DLD1 (cell line): ENCODE measurements around the gene CCDC154.
"Not testable (repeated sequence)": the region's sequence is repeated elsewhere in the genome, so short reads cannot be mapped to it uniquely, and the experiment has no call there.

Experiments
- in situ Hi-C: cut with HindIII; loops from 2 replicates; pipeline ENCODE4 v1.10.0; 2017; ENCODE audit warnings: low sequenced_read_pairs

CCDC154 gene, protein sequence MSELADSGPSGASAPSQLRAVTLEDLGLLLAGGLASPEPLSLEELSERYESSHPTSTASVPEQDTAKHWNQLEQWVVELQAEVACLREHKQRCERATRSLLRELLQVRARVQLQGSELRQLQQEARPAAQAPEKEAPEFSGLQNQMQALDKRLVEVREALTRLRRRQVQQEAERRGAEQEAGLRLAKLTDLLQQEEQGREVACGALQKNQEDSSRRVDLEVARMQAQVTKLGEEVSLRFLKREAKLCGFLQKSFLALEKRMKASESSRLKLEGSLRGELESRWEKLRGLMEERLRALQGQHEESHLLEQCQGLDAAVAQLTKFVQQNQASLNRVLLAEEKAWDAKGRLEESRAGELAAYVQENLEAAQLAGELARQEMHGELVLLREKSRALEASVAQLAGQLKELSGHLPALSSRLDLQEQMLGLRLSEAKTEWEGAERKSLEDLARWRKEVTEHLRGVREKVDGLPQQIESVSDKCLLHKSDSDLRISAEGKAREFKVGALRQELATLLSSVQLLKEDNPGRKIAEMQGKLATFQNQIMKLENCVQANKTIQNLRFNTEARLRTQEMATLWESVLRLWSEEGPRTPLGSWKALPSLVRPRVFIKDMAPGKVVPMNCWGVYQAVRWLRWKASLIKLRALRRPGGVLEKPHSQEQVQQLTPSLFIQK

DNA sequence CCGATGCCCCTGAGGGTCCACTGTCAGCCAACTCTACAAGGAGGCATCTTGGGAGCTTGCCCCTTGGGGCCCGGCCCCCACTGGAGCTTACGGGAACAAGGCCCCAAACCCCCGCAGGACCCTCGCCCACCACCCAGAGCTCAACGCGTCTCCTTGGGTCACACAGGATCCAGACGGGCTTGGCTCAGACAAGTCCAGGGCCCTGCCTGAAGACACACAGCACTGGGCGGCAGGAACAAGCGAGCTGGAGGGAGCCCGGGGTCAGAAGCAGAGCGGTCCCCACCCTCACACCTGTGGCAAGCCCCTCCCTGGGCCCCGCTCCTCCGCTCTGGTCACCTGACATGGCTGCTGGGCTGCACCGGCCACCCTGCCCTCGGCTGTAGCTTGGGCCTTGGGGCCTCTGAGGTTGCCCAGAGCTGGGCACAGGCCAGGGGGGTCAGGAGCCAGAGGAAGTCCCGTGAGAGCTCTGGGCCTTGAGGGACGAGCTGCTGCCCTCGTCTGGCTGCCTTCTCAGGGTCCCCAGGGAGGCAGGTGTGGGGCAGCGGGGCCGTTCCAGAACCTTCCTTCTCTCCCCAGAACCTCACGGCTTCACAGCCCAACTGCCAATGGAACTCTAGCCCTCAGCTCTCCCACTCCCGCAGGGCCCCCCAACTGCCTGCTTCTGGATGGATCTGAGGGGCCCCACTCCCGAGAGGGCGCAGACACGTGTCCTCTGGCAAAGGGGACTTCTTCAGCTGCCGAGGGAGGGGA is at the start of gene CCDC154:
Gene CCDC154 (minus strand): TSS at position 577 of the 750 bp plus-strand sequence. CDS start 234 bp downstream, at position 343.
- in situ Hi-C loops: no loop called here

DNA sequence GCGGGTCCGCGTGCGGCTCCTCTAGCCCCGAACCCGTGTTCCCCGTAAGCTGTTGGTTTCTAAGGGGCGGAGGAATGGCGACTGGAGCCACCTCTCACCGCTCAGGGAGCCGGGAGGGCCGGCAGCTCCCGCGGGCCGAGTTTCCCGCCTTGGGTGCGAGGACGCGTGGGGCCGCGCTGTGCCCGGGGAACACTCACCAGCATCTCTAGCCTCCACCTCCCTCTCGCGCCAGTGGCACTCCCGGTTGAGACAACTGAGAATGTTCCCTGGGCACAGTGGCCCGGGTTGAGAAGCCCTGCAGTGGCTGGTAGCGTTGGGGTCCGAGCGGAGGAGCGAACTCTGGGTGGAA is 49.4 kb upstream of the CCDC154 start:
- in situ Hi-C loops: no loop called here

DNA sequence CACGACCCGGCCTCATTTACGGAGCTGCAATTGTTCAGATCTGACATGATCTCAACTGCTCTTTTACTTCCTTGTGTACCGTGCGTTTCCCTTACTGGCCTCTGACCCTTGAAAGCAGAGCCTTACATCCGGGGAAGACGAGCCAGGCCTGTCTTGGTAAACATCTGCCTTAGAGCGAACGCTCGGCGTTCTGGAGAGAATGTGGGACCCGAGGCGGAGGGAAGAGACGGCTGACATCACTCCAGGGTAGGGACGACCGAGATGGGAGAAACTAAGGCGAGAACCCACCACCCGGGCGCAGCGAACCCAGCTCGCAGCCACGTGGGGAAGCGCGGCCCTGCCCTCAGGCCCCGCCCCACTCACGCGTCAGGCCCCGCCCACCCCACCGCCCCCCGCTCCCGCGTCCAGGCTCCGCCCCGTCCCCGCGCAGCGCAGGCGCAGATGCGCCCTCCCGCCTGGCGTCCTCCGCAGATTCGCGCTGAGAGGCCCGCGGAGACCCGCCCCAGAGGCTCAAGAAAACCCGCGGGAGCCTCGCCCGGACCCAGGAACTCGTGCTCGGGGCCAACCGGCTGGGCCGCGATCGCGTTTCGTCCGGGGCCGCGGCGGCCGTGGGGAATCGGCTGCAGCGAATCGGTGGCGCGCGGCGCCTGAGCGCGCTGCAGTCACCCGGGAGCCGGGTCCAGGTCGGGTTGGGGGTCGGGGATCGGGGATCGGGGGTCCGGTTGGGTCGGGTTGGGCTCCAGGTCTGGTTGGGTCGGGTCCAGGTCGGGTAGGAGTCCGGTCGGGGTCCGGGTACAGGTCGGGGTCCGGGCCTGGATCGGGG is 48.8 kb upstream of the CCDC154 start, which contains the start of gene TELO2:
Gene TELO2 (plus strand): TSS at position 438 of the 823 bp plus-strand sequence. CDS start 922 bp downstream, outside the sequence.
- in situ Hi-C loops: no loop called here

DNA sequence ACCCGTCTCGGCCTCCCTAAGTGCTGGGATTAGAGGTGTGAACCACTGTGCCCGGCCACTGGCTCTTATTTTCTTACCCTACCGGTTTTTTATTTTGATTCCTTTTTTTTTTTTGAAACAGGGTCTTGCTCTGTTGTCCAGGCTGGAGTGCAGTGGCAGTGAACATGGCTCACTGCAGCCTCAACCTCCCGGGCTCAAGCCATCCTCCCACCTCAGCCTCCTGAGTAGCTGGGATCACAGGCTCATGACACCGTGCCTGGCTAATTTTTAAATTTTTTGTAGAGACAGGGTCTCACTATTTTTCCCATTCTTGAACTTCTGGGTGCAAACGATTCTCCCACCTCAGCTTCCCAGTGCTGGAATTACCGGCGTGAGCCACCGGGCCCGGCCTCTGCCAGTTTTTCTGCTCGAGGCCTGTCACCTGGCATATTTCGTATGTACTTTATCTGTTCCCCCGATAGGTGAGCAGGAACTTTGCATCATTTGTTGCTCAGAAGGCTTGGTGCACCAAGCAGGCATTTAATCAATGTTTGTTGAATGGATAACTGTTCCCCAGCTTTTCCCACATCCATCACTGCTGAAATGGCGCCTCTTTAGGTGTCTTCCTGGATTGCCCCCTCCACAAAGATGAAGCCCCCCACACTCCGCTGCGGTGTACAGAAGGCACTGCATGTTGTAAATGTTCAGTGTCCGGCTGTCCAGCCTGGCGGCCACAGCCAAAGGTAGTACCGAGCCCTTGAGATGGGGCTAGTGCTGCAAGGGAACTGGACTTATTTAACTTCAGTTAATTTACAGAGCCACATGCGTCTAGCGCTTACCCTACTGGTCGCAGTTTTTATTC is 47.9 kb upstream of the CCDC154 start:
- in situ Hi-C loops: no loop called here

DNA sequence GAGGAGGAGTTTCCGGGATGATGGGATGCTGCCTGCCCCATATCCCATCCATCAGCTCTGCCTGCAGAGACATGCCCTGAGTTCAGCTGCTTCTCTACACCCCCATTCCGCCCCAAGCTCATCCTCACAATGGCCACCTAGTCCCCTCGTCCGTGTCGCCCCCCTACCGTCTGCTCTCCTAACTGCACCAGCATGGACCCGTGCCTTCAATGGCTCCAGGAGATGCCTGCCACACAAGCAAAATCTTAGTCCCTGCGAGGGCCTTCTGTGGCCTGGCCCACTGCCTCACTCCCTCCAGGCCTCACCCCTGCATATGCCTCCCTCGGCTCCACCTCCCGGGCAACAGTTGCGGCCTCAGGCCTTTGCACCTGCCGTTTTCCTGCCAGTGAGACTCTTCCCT is 47.0 kb upstream of the CCDC154 start:
- in situ Hi-C loops: no loop called here

DNA sequence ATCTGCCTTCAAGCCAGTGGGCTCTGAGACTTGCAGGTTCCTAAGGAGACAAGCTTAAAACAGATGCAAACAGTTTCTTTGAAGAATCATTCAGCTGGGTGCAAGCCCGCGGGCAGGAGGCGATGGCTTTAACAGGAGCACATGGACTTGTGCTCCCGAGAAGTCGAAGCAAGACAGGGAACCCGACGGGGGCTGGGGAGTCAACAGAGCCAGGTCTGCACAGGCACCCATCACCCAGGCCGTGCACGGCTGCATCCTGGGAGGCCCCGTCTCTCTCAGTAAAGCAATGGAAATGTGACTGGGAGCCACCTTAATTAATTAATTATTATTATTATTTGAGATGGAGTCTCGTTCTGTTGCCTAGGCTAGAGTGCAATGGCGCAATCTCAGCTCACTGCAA is 44.7 kb upstream of the CCDC154 start:
- in situ Hi-C loops: no loop called here

DNA sequence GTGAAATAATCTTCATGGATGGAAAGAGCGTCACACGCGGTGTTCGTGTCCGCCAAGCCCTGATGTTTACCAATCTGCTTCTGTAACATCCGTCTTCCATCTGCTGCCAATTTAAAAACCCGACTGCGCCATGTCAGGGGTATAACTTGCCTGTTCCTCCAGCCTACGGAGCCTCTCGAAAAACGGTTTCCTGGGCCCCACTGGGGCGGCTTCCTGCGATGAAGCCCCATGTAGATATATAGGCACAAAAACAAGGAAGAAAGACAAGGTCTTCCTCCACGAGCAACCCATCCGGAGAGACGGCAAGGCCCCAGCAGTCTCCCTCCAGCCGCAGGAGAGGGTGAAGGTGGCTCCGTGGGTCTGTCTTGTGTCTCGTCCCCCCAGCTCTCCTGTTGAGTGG is 44.3 kb upstream of the CCDC154 start, which contains the start of gene PTX4:
Gene PTX4 (minus strand): TSS at position 326 of the 400 bp plus-strand sequence. CDS start 35 bp downstream, at position 291.
- in situ Hi-C loops: no loop called here

DNA sequence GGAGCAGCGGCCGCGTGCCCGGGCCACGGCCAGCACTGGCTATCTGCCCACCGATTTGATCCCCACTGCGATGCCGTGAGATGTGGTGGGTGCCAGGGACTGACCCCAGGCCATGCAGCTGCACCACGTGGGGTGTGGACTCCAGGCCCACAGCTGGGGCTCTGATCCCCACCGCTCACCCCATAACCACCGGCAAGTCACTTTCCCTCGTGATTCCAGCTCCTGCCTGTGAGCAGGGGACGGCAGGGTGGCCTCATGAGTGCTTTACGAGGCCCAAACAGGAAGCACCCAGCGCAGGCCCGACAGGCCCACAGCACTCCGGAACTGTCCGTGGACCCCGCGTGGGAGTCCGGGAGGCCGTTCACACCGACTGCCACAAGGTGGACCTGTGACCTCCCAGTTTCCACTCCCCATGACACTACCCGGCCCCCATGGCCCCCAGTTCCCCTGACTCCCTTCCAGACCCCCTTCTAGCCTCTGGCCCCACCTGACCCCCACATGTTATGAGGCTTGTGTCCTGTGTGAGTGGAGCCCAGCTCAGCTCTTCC is 43.8 kb upstream of the CCDC154 start:
- in situ Hi-C loops: no loop called here

DNA sequence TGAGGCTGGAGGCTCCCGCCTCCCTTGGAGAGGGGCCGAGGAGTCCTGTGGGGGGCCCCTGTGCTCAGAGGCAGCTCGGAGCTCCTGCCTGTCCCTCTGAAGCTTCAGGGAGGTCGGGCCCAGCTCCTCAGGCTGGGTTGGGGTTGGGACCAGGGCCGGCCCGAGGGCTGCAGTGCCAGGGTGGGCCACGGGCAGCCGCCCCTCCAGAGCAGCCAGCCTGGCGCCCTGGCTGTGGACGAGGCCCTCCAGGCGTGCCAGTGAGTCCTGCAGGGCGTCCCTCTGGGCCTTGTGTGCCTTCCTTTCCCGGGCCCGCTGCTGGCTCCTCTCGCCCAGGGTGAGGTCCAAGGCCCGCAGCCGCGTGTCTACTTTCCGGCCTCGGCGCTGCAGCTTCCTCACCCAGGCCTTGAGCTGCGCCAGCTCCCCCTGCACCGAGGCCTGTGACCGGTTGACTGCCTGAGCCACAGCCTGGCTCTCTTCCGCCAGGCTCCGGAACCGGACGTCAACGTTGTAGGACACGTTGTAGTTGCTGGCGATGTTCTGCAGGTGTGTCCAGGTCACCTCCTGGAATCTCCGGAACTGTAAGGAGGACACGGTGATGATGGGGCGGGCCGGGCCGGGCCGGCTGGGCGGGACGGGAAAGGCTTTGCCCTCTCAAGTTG is 43.2 kb upstream of the CCDC154 start:
- in situ Hi-C loops: no loop called here

DNA sequence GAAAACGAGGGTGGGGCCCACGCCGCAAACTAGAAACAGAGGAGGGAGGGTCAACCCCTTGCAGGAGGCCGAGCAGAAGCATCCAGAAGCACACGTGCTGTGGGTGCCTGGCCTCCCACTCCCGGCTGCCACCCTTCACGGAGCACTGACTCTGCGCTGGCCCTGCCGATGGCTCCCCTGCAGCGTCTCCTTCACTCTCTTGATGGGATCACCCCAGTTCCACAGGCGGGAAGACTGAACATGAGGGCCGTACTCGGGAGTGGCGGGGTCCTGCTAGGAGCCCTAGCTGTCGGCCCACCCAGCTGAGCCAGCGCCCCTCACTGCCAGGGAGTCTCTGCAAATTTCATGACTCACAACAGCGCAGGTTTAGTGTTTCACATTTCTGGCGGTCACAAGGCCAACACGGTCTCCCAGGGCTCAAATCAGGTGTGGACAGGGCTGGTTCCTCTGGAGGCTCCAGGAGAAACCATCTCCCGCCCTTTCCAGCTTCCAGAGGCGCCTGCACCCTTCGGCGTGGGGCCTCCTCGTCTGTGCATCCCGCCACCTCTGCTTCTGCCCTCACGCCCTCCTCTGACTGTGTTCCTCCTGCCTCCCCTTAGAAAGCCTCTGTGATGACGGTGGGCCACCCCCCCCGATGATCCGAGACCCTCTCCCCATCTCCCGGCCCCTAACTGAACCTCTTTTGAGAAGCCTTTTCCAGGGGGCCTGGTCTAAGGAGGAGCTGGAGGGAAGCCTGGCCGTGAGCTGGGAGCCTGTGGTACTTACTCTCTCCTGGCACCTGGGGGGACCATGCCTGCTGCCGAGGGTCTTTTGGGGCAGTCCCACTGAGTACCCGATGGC is 42.4 kb upstream of the CCDC154 start:
- in situ Hi-C loops: no loop called here

DNA sequence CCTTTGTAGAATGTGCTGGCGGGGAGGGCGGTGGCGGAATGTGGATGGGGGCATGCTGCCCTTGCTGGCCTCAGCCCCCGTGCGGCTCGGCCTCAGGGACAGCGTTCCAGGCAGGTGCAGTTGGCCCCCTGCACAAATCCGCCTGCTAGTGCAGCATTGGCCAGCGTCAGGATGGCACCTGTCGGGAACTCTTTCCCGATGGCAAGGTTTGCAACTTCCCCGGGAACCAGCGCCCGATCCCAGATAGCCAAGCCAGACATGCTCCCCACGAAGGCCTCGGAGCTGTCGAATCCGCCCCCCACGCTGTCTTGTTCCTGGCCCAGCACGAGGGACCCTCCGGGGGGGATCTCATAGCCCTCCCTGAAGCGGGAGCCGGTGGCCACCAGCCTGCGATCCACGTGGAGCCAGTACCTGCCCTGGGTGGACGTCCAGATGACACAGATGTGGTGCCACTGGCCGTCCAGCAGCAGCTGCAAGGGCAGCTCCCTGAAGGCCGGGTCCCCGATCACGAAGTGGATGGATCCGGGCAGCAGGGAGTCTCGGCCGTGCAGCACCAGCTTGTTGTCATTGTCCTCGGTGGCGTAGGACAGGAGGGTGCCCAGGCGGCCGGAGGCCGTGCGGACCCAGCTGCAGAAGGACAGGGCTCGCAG is 41.6 kb upstream of the CCDC154 start:
- in situ Hi-C loops: no loop called here

DNA sequence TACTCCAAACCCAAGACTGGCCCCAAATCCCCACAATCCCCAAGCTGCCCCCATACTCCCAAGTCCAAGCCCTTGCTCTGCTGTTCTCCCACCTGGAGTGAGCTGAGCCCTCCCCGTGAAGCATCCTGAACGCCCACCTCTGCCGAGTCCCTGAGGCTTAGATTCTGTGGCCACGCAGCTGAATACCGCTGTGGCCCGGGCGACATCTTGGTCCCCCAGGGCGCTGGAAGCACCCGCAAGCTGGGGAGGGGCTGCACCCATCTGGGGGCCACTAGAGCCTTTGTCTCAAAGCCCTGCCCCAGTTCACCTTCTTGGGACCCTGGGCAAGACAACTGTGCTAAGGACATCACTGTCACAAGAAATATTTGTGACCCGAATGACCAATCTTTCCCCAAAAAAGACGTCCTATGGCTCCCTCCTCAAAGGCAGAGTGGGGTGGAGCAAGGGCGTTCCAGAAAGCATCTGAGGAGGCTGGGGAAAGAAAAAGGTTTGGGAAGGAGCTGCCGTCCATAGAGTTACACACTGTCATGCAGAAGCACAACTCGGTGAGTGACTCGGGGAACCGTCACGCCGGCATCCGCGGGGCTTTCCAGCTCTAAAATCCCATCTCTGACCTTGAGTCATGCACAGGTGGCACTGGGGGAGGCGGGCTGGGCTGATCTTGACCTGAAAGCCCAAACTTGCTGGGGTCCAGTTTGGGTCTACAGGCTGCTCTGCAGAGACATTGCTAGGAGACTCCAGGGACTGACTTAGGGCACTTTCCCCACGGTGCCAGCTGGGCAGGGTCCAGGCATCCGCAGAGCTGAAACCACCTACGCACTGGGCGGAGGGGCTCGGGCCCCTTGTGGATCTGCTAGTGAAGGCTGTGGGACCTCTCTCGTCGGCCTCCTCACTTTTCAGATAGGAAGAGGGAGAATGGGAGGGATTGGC is 37.8 kb upstream of the CCDC154 start:
- in situ Hi-C loops: no loop called here

DNA sequence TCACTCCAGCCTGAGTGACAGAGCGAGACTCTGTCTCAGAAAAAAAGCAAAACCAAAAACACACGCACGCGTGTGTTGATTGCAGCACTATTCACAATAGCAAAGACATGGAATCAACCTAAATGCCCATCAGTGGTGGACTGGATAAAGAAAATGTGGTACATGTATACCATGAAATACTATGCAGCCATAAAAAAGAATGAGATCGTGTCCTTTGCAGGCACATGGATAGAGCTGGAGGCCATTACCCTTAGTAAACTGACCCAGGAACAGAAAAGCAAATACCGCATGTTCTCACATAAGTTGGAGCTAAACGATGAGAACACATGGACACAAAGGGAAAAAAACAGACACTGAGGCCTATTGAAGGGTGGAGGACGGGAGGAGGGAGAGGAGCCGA is 34.6 kb upstream of the CCDC154 start:
- in situ Hi-C loops: not testable (repeated sequence)

DNA sequence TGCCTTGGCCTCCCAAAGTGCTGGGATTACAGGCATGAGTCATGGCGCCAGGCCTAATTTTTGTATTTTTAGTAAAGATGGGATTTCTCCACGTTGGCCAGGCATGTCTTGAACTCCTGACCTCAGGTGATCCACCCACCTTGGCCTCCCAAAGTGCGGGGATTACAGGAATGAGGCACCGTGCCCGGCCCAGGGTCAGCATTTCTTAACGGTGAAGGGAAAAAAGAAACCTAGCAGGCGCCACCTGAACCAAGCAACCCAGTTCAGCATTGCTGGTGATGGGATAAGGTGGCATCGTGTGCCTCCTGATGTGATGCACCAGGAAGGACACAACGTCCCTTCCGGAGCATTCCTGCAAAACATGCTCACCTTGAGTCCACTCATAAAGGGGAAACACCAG is 32.7 kb upstream of the CCDC154 start:
- in situ Hi-C loops: no loop called here

DNA sequence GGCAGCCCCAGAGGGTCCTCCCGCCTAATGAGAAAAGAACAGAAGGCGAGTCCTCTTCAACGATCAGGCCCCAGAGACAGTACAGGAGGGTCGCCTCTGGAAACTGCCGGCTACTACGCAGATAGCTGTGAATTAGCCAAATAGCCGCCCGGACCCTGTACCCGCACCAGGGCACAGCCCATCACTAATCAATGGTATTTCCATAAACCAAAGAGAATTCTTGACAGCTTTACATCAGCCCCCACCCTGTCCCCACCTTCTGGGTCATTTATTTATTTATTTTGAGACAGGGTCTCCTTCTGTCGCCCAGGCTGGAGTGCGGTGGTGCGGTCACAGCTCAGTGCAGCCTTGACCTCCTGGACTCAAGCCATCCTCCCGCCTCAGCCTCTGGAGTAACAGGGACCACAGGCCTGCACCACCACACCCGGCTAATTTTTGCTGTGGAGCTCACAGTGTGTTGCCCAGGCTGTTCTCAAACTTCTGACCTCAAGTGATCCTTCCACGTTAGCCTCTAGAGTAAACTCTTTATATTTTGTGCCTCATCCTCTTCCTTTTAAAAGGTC is 31.3 kb upstream of the CCDC154 start:
- in situ Hi-C loops: no loop called here
